Activated naive CD8-positive, alpha-beta T cell treated with anti-CD3 and anti-CD28 coated beads, Interleukin-2, amount 50 U/mL, for 24 hours (primary cell): ENCODE data around the gene PIWIL1.

ENCODE experiments used
- ATAC-seq: fragments of 150-1000 bp; cut with Tn5 transposase; one replicate; pipeline ENCODE4 v1.10.0; 2021
- DNase-seq: peaks from one replicate; pipeline ENCODE4 v3.0.0; 2021
- H3K27ac Mint-ChIP-seq: one replicate; pipeline ENCODE4 v1.8.0; 2021; ENCODE audit warnings: mild to moderate bottlenecking, mixed read lengths
- H3K27me3 Mint-ChIP-seq: one replicate; pipeline ENCODE4 v1.8.0; 2021; ENCODE audit warnings: mixed read lengths
- H3K36me3 Mint-ChIP-seq: one replicate; pipeline ENCODE4 v1.8.0; 2021; ENCODE audit warnings: low read depth, mixed read lengths
- H3K4me1 Mint-ChIP-seq: one replicate; pipeline ENCODE4 v1.8.0; 2021; ENCODE audit warnings: mixed read lengths
- H3K4me3 Mint-ChIP-seq: one replicate; pipeline ENCODE4 v1.8.0; 2021; ENCODE audit warnings: mild to moderate bottlenecking, moderate library complexity, mixed read lengths
- H3K9me3 Mint-ChIP-seq: one replicate; pipeline ENCODE4 v1.8.0; 2021; ENCODE audit warnings: mixed read lengths

The PIWIL1 gene

DNA sequence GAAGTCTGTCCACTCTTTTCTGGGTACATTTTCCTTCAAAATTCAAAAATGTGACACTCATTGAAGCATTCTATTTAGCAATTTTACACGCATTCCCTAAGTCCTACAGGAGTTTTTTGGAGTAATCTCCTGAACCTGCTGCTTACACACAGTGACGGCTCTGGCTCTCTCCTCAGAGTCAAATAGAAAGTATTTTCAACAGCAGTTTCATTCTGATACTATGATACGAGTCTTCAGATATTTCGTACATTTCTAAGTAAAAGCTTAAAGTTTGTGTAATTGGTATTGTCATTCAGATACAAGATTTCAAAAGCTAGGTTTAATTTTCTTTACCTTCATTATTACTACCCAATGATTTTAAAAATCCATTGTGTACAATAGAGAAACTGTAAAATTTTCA, 36.4 kb downstream of the PIWIL1 start:
- no peak for DNase-seq
- H3K4me1 Mint-ChIP-seq: no peaks in the 10 kb centered on the region
- H3K36me3 Mint-ChIP-seq: no peaks in the 10 kb centered on the region
- H3K9me3 Mint-ChIP-seq: no peaks in the 10 kb centered on the region
- H3K27me3 Mint-ChIP-seq: peaks cover 12% of the 10 kb centered on the region
- no peak overlapping the region for H3K27ac Mint-ChIP-seq
- no peak overlapping the region for H3K4me3 Mint-ChIP-seq
- ATAC-seq: no peak

DNA sequence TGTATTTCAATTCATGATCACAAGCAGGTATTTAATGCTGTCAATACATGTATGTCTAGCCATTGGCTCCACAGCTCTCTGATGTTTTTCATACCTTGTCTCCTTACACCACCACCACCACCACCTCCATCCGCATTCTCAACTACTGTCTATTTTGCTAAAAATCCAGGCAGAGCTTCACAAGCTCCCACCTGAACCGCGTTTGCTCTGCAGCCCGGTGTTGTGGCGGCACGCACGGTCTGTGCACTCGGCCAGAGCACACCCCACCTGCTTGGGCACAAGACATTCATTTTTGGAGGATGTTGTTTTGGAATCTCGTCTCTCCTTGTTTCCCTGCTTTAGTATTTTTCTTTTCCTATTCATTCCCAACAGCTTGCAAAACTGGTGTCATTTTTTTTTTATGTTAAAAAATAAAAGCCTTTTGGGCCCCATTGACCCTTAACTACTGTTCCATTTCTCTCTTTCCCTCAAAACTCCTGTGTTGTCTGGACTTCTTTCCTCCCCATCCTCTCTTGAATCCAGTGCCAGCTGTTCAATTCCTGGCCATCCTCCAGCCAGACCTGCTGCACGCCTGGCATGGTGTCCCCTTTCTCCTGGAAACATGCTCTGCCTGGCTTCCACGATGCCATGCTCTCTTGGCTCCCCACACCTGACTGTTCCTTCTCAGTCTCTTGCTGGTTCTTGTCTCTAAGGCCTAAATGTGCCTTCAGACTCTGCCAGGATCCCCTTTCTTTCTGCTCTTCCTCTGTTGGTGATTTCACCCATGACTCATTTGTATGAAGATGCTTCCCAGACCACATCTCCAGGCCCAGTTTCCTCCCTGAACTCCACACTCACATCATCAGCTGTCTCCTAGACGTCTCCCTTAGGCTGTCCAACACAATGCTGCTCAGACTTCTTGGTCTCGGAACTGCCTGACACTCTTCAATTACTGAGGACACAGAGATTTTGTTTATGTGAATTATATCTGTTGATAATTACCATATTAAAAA, 37.9 kb downstream of the PIWIL1 start:
- Mint-ChIP-seq H3K27me3 (peaks cover 9% of the 10 kb centered on the region), H3K27ac (no peak overlapping the region), H3K9me3 (no peaks in the 10 kb centered on the region), H3K4me3 (no peak overlapping the region), H3K4me1 (no peaks in the 10 kb centered on the region), H3K36me3 (no peaks in the 10 kb centered on the region)
- DNase-seq (no peak), ATAC-seq (no peak)

DNA sequence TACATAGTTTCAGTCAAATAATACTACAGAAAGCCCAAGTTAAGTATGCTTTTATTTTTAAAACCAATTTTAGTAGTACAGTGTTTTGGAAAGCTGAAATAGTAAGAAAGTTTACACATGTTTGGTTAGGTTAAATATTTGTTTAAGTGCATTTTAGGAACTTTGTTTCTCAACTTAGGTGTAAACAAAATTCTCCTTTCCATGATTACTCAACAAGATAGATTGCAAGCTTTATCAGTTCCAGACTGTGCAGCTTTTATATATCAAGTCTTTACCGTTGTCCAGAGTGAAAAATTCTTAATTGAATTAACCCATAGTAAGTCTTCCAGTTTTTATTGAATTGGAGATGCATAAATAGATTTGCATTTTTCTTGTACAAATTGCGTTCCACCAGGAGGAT, 45.1 kb downstream of the PIWIL1 start:
- no peak for DNase-seq
- Mint-ChIP-seq H3K36me3 (no peaks in the 10 kb centered on the region), H3K9me3 (peaks cover 7% of the 10 kb centered on the region), H3K27me3 (no peaks in the 10 kb centered on the region), H3K4me3 (no peak overlapping the region), H3K4me1 (no peaks in the 10 kb centered on the region), H3K27ac (no peak overlapping the region)
- ATAC-seq: no peak

DNA sequence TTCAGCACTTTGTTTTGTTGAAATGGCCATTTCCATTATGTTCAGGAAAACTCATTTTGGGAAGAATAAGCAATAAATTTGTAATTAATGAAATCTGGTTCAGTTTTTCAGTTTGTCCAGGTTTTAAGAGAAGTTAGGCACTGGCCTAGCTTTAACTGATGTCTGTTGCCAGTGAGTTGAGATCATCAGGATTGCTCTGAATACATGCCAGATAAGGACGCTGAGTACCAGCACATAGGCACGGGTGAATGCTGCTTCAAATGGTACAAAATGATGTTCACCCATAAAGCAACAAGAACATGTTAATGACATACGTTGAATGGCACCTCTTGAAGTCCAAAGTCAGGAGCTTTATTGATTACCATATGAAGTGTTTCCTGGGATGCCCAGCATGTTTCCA, 46.5 kb downstream of the PIWIL1 start:
- H3K36me3 Mint-ChIP-seq: peaks cover 1% of the 10 kb centered on the region
- H3K4me1 Mint-ChIP-seq: peaks cover 3% of the 10 kb centered on the region
- no peak for ATAC-seq
- no peak overlapping the region for H3K27ac Mint-ChIP-seq
- H3K9me3 Mint-ChIP-seq: peaks cover 13% of the 10 kb centered on the region
- no peak overlapping the region for H3K4me3 Mint-ChIP-seq
- H3K27me3 Mint-ChIP-seq: no peaks in the 10 kb centered on the region
- DNase-seq: no peak

DNA sequence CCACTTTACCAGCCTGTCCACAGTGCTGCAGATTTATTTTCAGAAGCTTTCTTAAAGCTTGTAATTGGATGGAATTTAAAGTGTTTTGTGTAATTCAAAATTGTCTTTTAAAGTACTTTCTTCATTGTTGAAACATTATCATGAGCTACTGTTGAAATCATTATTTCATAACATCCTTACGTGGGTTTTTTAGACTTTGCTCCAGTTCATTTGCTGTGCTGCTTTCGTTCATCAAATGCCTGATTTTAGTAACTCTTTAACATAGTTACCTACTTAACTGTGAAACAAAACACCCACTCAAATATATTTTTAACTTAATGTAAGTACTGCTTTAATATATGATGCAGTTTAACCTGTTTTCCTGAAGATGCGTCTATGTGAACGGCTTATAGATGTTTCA, 47.5 kb downstream of the PIWIL1 start:
- Mint-ChIP-seq H3K4me3 (no peak overlapping the region), H3K4me1 (peaks cover 3% of the 10 kb centered on the region), H3K9me3 (peaks cover 13% of the 10 kb centered on the region), H3K36me3 (peaks cover 1% of the 10 kb centered on the region), H3K27me3 (no peaks in the 10 kb centered on the region), H3K27ac (no peak overlapping the region)
- DNase-seq (no peak), ATAC-seq (no peak)

DNA sequence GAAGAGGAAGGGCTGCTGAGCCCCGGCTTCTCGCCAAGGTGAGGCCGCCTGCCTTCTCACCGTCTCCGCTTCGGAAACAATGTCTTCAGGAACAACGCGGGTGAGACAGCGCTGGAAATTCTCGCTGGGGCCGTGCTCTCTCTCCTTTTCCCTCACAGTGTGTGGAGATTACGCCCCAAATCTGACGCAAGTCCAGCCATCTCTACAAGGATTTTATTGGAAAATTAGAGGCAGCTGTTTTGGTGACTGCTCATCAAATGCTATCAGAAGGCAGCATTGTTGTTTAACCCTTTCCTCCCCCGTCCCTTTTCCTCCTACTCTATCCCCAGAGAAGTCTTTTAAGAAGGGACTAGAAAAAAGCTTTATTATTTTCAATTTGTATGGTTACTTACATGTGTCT, 53.5 kb downstream of the PIWIL1 start:
- no peak for ATAC-seq
- H3K9me3 Mint-ChIP-seq: peaks cover 17% of the 10 kb centered on the region

DNA sequence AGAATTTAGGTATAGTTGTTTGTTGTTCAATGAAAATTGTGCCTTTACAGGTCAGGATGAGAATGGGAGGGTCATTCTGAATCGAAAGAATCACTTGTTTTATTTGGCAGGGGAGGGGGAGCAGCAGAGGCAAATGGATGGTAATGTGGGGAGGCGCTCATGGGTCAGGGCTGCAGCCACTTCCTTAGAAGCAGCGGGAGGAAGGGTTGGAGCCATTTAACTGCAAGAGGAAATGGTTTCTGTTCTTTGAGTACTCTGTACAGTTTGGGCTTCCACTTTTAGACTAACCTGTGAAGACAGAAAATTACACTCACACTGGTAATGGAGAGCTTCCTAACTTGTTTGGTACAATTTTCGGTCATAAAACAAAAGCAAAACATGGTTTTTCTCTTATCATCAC, 57.2 kb downstream of the PIWIL1 start:
- Mint-ChIP-seq H3K9me3 (peaks cover 10% of the 10 kb centered on the region), H3K27me3 (peaks cover 3% of the 10 kb centered on the region), H3K4me1 (no peaks in the 10 kb centered on the region), H3K36me3 (no peaks in the 10 kb centered on the region), H3K27ac (no peak overlapping the region), H3K4me3 (no peak overlapping the region)
- DNase-seq (no peak), ATAC-seq (no peak)

More for the DNA sequence above, 53.5 kb downstream of the PIWIL1 start:
- no peaks in the 10 kb centered on the region for H3K27me3 Mint-ChIP-seq
- H3K36me3 Mint-ChIP-seq: peaks cover 1% of the 10 kb centered on the region
- peaks cover 3% of the 10 kb centered on the region for H3K4me1 Mint-ChIP-seq
- no peak overlapping the region for H3K27ac Mint-ChIP-seq
- H3K4me3 Mint-ChIP-seq: no peak overlapping the region
- no peak for DNase-seq

DNA sequence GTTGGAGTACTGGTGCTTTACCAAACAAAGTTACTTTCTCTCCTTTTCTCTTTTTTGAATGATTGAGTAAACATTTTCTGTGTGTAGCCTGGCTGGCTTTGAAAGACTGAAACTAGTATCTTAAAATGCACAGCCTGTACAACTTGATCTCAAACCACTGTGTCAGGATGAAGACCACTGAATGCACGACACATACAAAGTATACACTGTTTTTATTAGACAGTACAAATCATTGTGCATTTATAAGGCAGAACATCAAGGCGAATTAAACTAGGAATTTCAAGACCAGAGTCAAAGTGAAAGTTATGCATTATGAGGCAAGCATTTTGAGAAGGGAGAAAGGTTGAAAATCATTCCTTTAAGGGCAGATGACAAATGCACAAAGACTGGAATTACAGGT, 59.0 kb downstream of the PIWIL1 start:
- Mint-ChIP-seq H3K27me3 (peaks cover 3% of the 10 kb centered on the region), H3K9me3 (peaks cover 4% of the 10 kb centered on the region), H3K27ac (no peak overlapping the region), H3K4me1 (no peaks in the 10 kb centered on the region), H3K36me3 (no peaks in the 10 kb centered on the region), H3K4me3 (no peak overlapping the region)
- ATAC-seq (no peak), DNase-seq (no peak)

DNA sequence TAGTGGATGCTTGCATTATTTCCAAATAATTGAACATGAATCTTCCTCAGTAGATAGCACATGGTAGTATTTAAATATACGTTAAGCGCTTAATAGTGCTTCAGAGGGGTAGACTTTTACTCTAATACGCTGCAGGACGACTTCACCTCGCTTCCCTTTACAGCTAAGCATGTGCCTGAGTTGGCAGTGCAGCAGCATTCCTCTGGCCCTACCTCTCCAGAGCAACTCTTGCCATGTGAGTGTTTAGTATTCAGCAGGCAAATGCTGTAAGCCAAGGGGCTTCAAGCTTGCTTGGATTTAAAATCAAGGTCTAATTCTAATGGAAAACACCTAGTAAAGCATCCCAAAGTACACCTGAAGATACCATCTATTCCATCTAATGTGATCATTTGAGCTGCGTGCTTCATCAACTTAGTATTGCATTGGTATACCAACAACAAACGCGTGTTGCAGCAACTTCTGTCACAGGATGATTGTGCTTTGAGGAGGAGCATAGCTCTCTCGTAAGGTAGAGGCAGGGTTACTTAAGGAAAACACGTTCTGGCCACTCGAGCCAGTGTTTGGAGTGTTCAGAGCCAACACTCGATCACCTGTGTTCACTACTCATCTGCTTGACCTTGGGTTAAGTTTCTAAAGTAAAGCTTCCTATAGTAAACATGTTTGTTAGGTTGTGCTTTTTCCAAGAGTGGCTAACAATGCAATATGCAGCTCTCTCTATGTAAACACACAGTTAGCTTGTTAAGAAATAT, 60.6 kb downstream of the PIWIL1 start:
- ATAC-seq (no peak), DNase-seq (no peak)
- Mint-ChIP-seq H3K27me3 (peaks cover 10% of the 10 kb centered on the region), H3K4me1 (no peaks in the 10 kb centered on the region), H3K4me3 (no peak overlapping the region), H3K9me3 (peaks cover 4% of the 10 kb centered on the region), H3K27ac (no peak overlapping the region), H3K36me3 (no peaks in the 10 kb centered on the region)

DNA sequence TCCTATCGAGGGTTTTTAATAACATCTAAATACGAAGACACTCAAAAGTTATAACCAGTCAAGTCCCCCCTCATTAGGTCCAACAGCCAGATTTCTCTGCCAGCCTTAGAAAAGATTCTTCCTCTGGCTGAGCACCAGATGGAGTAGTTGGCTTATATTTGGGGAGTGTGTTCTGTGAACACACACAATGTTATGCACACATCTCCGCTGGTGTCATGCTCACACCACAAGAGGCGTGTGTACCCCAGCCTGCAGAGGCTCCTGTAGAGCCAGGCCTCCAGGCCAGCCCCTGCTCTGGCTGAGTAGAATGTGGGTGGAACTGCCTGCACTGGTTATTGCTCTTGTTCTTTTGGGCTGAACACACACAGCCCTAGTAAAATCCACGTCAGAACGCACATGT, 64.0 kb downstream of the PIWIL1 start:
- H3K27ac Mint-ChIP-seq: no peak overlapping the region
- no peak for DNase-seq
- H3K36me3 Mint-ChIP-seq: no peaks in the 10 kb centered on the region
- ATAC-seq: no peak
- no peaks in the 10 kb centered on the region for H3K4me1 Mint-ChIP-seq
- H3K27me3 Mint-ChIP-seq: peaks cover 11% of the 10 kb centered on the region
- no peak overlapping the region for H3K4me3 Mint-ChIP-seq
- no peaks in the 10 kb centered on the region for H3K9me3 Mint-ChIP-seq

DNA sequence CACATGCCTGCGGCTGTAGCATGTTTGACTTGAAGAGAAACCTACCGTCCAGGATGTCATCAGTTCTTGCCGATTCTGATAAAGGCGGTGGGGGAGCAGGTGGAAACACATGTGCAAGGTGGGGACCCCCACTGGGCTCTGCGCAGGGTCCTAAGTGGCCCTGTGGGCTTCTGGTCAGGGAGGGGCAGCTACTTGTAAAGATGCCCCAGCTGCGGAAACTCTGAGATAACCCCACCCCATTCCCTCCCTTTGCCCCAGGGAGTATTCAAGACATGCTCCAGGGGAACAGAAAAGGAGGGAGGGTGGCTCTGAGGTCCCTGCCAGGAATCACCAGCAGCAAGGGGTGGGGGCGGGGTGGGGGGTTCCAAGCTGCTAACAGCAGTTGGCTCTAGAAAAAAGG, 67.6 kb downstream of the PIWIL1 start:
- no peak overlapping the region for H3K4me3 Mint-ChIP-seq
- no peak for ATAC-seq
- no peak overlapping the region for H3K27ac Mint-ChIP-seq
- DNase-seq: no peak
- H3K4me1 Mint-ChIP-seq: no peaks in the 10 kb centered on the region
- H3K27me3 Mint-ChIP-seq: peaks cover 9% of the 10 kb centered on the region
- H3K36me3 Mint-ChIP-seq: no peaks in the 10 kb centered on the region
- no peaks in the 10 kb centered on the region for H3K9me3 Mint-ChIP-seq

DNA sequence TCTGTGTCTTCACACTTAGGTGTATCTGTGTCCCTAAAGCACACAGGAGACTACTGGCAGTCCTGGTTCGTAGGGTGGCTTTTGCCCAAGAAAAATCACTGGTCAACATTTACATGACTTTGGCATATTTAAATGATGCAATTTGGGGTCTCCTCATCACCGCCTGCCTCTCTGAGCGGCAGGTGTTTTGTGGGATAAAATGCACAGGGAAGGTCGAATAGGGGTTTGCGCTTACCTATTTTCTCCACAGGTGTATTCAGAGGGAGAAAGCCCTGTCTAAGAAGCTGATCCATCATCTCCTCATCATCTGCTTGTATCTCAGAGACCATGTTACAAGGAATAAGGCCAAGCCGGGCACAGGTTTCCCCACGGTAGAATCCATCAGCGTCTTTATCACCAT, 74.7 kb downstream of the PIWIL1 start:
- H3K4me3 Mint-ChIP-seq: no peak overlapping the region
- no peak for DNase-seq
- H3K27me3 Mint-ChIP-seq: peaks cover 3% of the 10 kb centered on the region
- H3K27ac Mint-ChIP-seq: no peak overlapping the region
- no peaks in the 10 kb centered on the region for H3K36me3 Mint-ChIP-seq
- no peak for ATAC-seq
- H3K9me3 Mint-ChIP-seq: no peaks in the 10 kb centered on the region
- H3K4me1 Mint-ChIP-seq: no peaks in the 10 kb centered on the region

DNA sequence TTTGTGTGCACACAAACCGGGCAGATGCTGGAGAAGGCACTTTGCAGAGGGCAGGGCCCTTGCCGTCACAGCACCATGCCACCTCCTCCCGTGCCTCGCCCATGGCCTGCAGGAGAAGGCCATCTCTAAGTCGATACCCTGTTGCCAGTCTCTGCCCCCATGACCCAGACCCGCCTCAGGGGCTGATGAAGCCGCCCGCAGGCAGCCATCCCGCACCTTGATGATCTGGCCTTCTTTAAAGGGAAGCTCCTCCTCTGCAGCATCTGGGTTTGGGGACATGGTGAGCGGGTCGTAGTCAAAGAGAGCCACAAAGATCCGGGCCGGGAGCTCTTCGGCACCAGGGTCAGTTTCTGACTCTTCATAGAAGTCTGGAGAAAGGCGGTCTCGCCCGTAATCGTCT, 76.2 kb downstream of the PIWIL1 start:
- Mint-ChIP-seq H3K9me3 (no peaks in the 10 kb centered on the region), H3K4me1 (no peaks in the 10 kb centered on the region), H3K27me3 (peaks cover 5% of the 10 kb centered on the region), H3K36me3 (no peaks in the 10 kb centered on the region), H3K27ac (no peak overlapping the region), H3K4me3 (no peak overlapping the region)
- ATAC-seq (no peak), DNase-seq (no peak)

DNA sequence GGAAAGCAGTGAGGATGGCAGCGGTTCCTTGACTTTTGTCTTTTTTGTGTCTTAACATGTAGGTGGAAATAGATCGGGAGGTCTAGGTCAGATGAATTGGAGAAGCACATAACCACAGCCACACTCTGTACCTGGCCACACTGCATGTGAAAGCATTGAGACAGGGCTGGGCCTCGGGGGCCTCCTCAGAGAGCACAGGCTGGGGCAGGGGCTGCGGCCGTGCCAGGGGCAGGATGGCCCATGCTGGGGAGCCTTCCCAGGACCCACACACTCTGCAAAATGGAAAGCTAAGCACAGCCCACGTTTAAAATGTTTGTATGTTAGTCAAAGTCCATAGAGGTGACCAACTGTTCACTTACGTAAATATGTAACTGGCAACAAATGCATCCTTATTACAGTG, 76.7 kb downstream of the PIWIL1 start:
- Mint-ChIP-seq H3K27me3 (peaks cover 5% of the 10 kb centered on the region), H3K9me3 (no peaks in the 10 kb centered on the region), H3K4me1 (no peaks in the 10 kb centered on the region), H3K27ac (no peak overlapping the region), H3K4me3 (no peak overlapping the region), H3K36me3 (no peaks in the 10 kb centered on the region)
- ATAC-seq: no peak
- DNase-seq: no peak

DNA sequence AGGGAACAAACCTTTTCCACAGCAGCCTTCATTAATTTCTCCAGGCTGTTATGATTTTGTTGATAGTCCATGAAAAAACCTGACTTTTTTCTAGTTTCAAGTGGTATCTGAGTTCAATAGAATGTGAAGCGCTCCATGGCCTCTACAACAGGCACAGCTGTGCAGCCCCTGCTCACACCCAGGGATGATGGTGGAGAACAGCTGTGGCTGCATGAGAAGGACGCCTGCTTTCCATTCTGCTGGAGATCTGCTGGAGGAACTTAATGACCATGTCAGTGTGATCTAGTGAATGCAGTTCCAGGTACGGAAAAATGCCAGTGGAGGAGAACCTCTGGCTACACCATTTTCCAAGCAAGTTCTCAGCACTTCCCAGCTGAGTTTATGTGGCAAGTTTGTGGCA, 80.6 kb downstream of the PIWIL1 start:
- no peak for DNase-seq
- no peak overlapping the region for H3K4me3 Mint-ChIP-seq

More for the DNA sequence above, 80.6 kb downstream of the PIWIL1 start:
- no peaks in the 10 kb centered on the region for H3K4me1 Mint-ChIP-seq
- H3K36me3 Mint-ChIP-seq: no peaks in the 10 kb centered on the region
- no peaks in the 10 kb centered on the region for H3K9me3 Mint-ChIP-seq
- peaks cover 5% of the 10 kb centered on the region for H3K27me3 Mint-ChIP-seq
- ATAC-seq: no peak
- H3K27ac Mint-ChIP-seq: no peak overlapping the region
